ENCODE data around the gene ATP5F1C.

ATP5F1C gene

GRCh38 chr10:7763929-7764328 is 24.0 kb upstream of the ATP5F1C start:
- Histone ChIP-seq H3K36me3 (replicated peaks in 1 of 2; ENCODE audit: control insufficient read depth in 2 of 2, insufficient read depth in 2 of 2, low read length in 2 of 2) (peaks cover 11 to 97% of the 10 kb centered on the region in 2 donors), H3K4me1 (ENCODE audit: control insufficient read depth in 2 of 2, insufficient read depth in 1 of 2, low read depth in 1 of 2, low read length in 2 of 2) (no peaks in the 10 kb centered on the region), H2BK5ac (ENCODE audit: low read length) (no peak overlapping the region), H3K4ac (ENCODE audit: low read length) (no peak overlapping the region), H3K4me3 (ENCODE audit: low read length in 2 of 2) (no peak overlapping the region), H3K18ac (ENCODE audit: low read length) (no peak overlapping the region), H2BK120ac (ENCODE audit: low read depth, low read length) (no peak overlapping the region), H3K4me2 (ENCODE audit: insufficient read depth, low read length, poor library complexity, severe bottlenecking) (no peak overlapping the region), H2BK15ac (ENCODE audit: low read length) (no peak overlapping the region), H2BK12ac (ENCODE audit: low read length) (no peak overlapping the region), H3K9me3 (replicated peaks in 1 of 2; ENCODE audit: control insufficient read depth in 2 of 2, insufficient read depth in 1 of 2, low read depth in 1 of 2, low read length in 2 of 2) (no peaks in the 10 kb centered on the region), H2AFZ (ENCODE audit: low read length) (no peak overlapping the region), H3K23ac (ENCODE audit: low read depth, low read length, poor library complexity) (no peak overlapping the region), H3K27ac (replicated peaks; ENCODE audit: low read length) (no peak overlapping the region), H2AK5ac (ENCODE audit: low read depth, low read length) (no peak overlapping the region), H3K79me1 (ENCODE audit: low read depth, low read length) (no peaks in the 10 kb centered on the region), H3K14ac (ENCODE audit: low read length) (no peak overlapping the region), H3K27me3 (ENCODE audit: control insufficient read depth in 3 of 3, insufficient read depth in 3 of 3, low read depth in 1 of 3, low read length in 3 of 3) (no peaks in the 10 kb centered on the region), H4K8ac (ENCODE audit: low read depth, low read length) (no peak overlapping the region), H4K91ac (ENCODE audit: low read depth, low read length, poor library complexity) (no peak overlapping the region), H3K9ac (ENCODE audit: low read depth, low read length, poor library complexity) (no peak overlapping the region)
- no peak for DNase-seq (ENCODE audit: low spot score)
- no CpG with 5 or more reads among the region's 5 CpGs for WGBS, 2 donors (ENCODE audit: extremely low coverage in 2 of 2, insufficient read length in 2 of 2, insufficient replicate concordance in 1 of 2)

- Histone ChIP-seq H2BK120ac (ENCODE audit: low read depth, low read length) (no peak overlapping the region), H2AK5ac (ENCODE audit: low read depth, low read length) (no peak overlapping the region), H3K36me3 (replicated peaks in 1 of 2; ENCODE audit: control insufficient read depth in 2 of 2, insufficient read depth in 2 of 2, low read length in 2 of 2) (peaks cover 19 to 96% of the 10 kb centered on the region in 2 donors), H3K4ac (ENCODE audit: low read length) (no peak overlapping the region), H4K91ac (ENCODE audit: low read depth, low read length, poor library complexity) (no peak overlapping the region), H3K27me3 (ENCODE audit: control insufficient read depth in 3 of 3, insufficient read depth in 3 of 3, low read depth in 1 of 3, low read length in 3 of 3) (no peaks in the 10 kb centered on the region), H3K23ac (ENCODE audit: low read depth, low read length, poor library complexity) (no peak overlapping the region), H3K14ac (ENCODE audit: low read length) (no peak overlapping the region), H3K79me1 (ENCODE audit: low read depth, low read length) (no peaks in the 10 kb centered on the region), H2BK15ac (ENCODE audit: low read length) (no peak overlapping the region), H3K4me1 (ENCODE audit: control insufficient read depth in 2 of 2, insufficient read depth in 1 of 2, low read depth in 1 of 2, low read length in 2 of 2) (no peaks in the 10 kb centered on the region), H3K9me3 (replicated peaks in 1 of 2; ENCODE audit: control insufficient read depth in 2 of 2, insufficient read depth in 1 of 2, low read depth in 1 of 2, low read length in 2 of 2) (no peaks in the 10 kb centered on the region), H2AFZ (ENCODE audit: low read length) (no peak overlapping the region), H2BK12ac (ENCODE audit: low read length) (no peak overlapping the region), H3K27ac (replicated peaks; ENCODE audit: low read length) (no peak overlapping the region), H3K18ac (ENCODE audit: low read length) (no peak overlapping the region), H3K9ac (ENCODE audit: low read depth, low read length, poor library complexity) (no peak overlapping the region), H3K4me3 (ENCODE audit: low read length in 2 of 2) (no peak overlapping the region), H3K4me2 (ENCODE audit: insufficient read depth, low read length, poor library complexity, severe bottlenecking) (no peak overlapping the region), H2BK5ac (ENCODE audit: low read length) (no peak overlapping the region), H4K8ac (ENCODE audit: low read depth, low read length) (no peak overlapping the region)
- no peak for DNase-seq (ENCODE audit: low spot score)
- no CpG with 5 or more reads among the region's 3 CpGs for WGBS, 2 donors (ENCODE audit: extremely low coverage in 2 of 2, insufficient read length in 2 of 2, insufficient replicate concordance in 1 of 2)
Observed at GRCh38 chr10:7766241-7766640, 21.7 kb upstream of the ATP5F1C start.

- Histone ChIP-seq H2AFZ (ENCODE audit: low read length) (no peak overlapping the region), H4K8ac (ENCODE audit: low read depth, low read length) (no peak overlapping the region), H3K79me1 (ENCODE audit: low read depth, low read length) (no peaks in the 10 kb centered on the region), H2BK120ac (ENCODE audit: low read depth, low read length) (no peak overlapping the region), H3K23ac (ENCODE audit: low read depth, low read length, poor library complexity) (no peak overlapping the region), H3K36me3 (replicated peaks in 1 of 2; ENCODE audit: control insufficient read depth in 2 of 2, insufficient read depth in 2 of 2, low read length in 2 of 2) (peaks cover 17 to 95% of the 10 kb centered on the region in 2 donors), H2BK12ac (ENCODE audit: low read length) (no peak overlapping the region), H3K4me1 (ENCODE audit: control insufficient read depth in 2 of 2, insufficient read depth in 1 of 2, low read depth in 1 of 2, low read length in 2 of 2) (no peaks in the 10 kb centered on the region), H3K27ac (replicated peaks; ENCODE audit: low read length) (no peak overlapping the region), H3K4me2 (ENCODE audit: insufficient read depth, low read length, poor library complexity, severe bottlenecking) (no peak overlapping the region), H4K91ac (ENCODE audit: low read depth, low read length, poor library complexity) (no peak overlapping the region), H3K18ac (ENCODE audit: low read length) (no peak overlapping the region), H3K27me3 (ENCODE audit: control insufficient read depth in 3 of 3, insufficient read depth in 3 of 3, low read depth in 1 of 3, low read length in 3 of 3) (no peaks in the 10 kb centered on the region), H2BK15ac (ENCODE audit: low read length) (no peak overlapping the region), H3K4ac (ENCODE audit: low read length) (no peak overlapping the region), H3K9ac (ENCODE audit: low read depth, low read length, poor library complexity) (no peak overlapping the region), H3K4me3 (ENCODE audit: low read length in 2 of 2) (no peak overlapping the region), H3K14ac (ENCODE audit: low read length) (no peak overlapping the region), H2AK5ac (ENCODE audit: low read depth, low read length) (no peak overlapping the region), H2BK5ac (ENCODE audit: low read length) (no peak overlapping the region), H3K9me3 (replicated peaks in 1 of 2; ENCODE audit: control insufficient read depth in 2 of 2, insufficient read depth in 1 of 2, low read depth in 1 of 2, low read length in 2 of 2) (no peaks in the 10 kb centered on the region)
- no peak for DNase-seq (ENCODE audit: low spot score)
- WGBS, 2 donors (ENCODE audit: extremely low coverage in 2 of 2, insufficient read length in 2 of 2, insufficient replicate concordance in 1 of 2), result no CpG with 5 or more reads among the region's 10 CpGs
Observed at GRCh38 chr10:7767209-7767608, 20.8 kb upstream of the ATP5F1C start.

GRCh38 chr10:7768417-7768816 is 19.6 kb upstream of the ATP5F1C start:
- peaks cover 16 to 95% of the 10 kb centered on the region in 2 donors for H3K36me3 ChIP-seq (replicated peaks in 1 of 2; ENCODE audit: control insufficient read depth in 2 of 2, insufficient read depth in 2 of 2, low read length in 2 of 2)

More at GRCh38 chr10:7768417-7768816, 19.6 kb upstream of the ATP5F1C start:
- no peaks in the 10 kb centered on the region for H3K4me1 ChIP-seq (ENCODE audit: control insufficient read depth in 2 of 2, insufficient read depth in 1 of 2, low read depth in 1 of 2, low read length in 2 of 2)
- no peak overlapping the region for H3K18ac ChIP-seq (ENCODE audit: low read length)
- no peak overlapping the region for H3K4ac ChIP-seq (ENCODE audit: low read length)
- no peak overlapping the region for H2BK15ac ChIP-seq (ENCODE audit: low read length)
- no peak overlapping the region for H3K14ac ChIP-seq (ENCODE audit: low read length)
- H2BK5ac ChIP-seq (ENCODE audit: low read length), result no peak overlapping the region
- no peak overlapping the region for H4K91ac ChIP-seq (ENCODE audit: low read depth, low read length, poor library complexity)
- H2AFZ ChIP-seq (ENCODE audit: low read length), result no peak overlapping the region
- no peak overlapping the region for H2BK120ac ChIP-seq (ENCODE audit: low read depth, low read length)
- no peak for DNase-seq (ENCODE audit: low spot score)
- no peak overlapping the region for H2BK12ac ChIP-seq (ENCODE audit: low read length)
- H3K4me2 ChIP-seq (ENCODE audit: insufficient read depth, low read length, poor library complexity, severe bottlenecking), result no peak overlapping the region
- H3K23ac ChIP-seq (ENCODE audit: low read depth, low read length, poor library complexity), result no peak overlapping the region
- H3K4me3 ChIP-seq (ENCODE audit: low read length in 2 of 2), result no peak overlapping the region
- no CpG with 5 or more reads among the region's 7 CpGs for WGBS, 2 donors (ENCODE audit: extremely low coverage in 2 of 2, insufficient read length in 2 of 2, insufficient replicate concordance in 1 of 2)
- no peak overlapping the region for H4K8ac ChIP-seq (ENCODE audit: low read depth, low read length)
- H3K27ac ChIP-seq (replicated peaks; ENCODE audit: low read length), result no peak overlapping the region
- no peaks in the 10 kb centered on the region for H3K79me1 ChIP-seq (ENCODE audit: low read depth, low read length)
- no peaks in the 10 kb centered on the region for H3K27me3 ChIP-seq (ENCODE audit: control insufficient read depth in 3 of 3, insufficient read depth in 3 of 3, low read depth in 1 of 3, low read length in 3 of 3)
- H2AK5ac ChIP-seq (ENCODE audit: low read depth, low read length), result no peak overlapping the region
- no peak overlapping the region for H3K9ac ChIP-seq (ENCODE audit: low read depth, low read length, poor library complexity)
- no peaks in the 10 kb centered on the region for H3K9me3 ChIP-seq (replicated peaks in 1 of 2; ENCODE audit: control insufficient read depth in 2 of 2, insufficient read depth in 1 of 2, low read depth in 1 of 2, low read length in 2 of 2)

Measured in neuronal stem cell (in vitro differentiated cells).